ENCODE measurements around the gene TSR1. TPM values are rescaled to one million over a fixed set of nuclear protein-coding genes. Genes with fewer than 3 reads are reported as not detected.
A peak's percentile ranks its signal among the peaks of the same experiment; 100 is the strongest.

TSR1 gene
- total and polyA plus RNA-seq, 9 of the 15 experiments (the other 6 are each of a cell fraction or from before 2014, with no cell fraction given): 16.4 to 87.5 (median 55.2) TPM

GRCh38 chr17:2289878-2290478, 46.3 kb downstream of the TSR1 start:
- Histone ChIP-seq H3K27ac (ENCODE audit: extremely low read depth, low read depth, low read length) (no peak overlapping the region), H3K4me3 (no peak overlapping the region), H3K36me3 (ENCODE audit: control insufficient read depth, insufficient read depth, low read length) (peaks cover 56% of the 10 kb centered on the region; the same call in 2 of the 3 replicates), H3K79me2 (ENCODE audit: control insufficient read depth, insufficient read depth, low read length) (no peaks in the 10 kb centered on the region), H3K4me1 (replicated peaks in 1 of 2; ENCODE audit: control insufficient read depth in 2 of 2, insufficient read depth in 2 of 2, low read length in 2 of 2) (no peaks in the 10 kb centered on the region; a peak in 1 of 5 replicates), H3K9me3 (replicated peaks; ENCODE audit: control insufficient read depth, insufficient read depth, low read depth, low read length) (no peaks in the 10 kb centered on the region), H3K27me3 (ENCODE audit: control insufficient read depth in 2 of 2, insufficient read depth in 2 of 2, low read length in 2 of 2) (no peaks in the 10 kb centered on the region), H4K20me1 (replicated peaks; ENCODE audit: control insufficient read depth, insufficient read depth, low read length) (no peaks in the 10 kb centered on the region), H3K9me1 (ENCODE audit: control insufficient read depth, insufficient read depth, low read length) (no peaks in the 10 kb centered on the region), H3K4me2 (ENCODE audit: insufficient read depth, low read length) (no peak overlapping the region), H2AFZ (ENCODE audit: low read depth, low read length) (no peak overlapping the region), H3K9ac (ENCODE audit: insufficient read depth in 1 of 2, low read depth in 2 of 2, low read length in 2 of 2) (no peak overlapping the region)
- FAIRE-seq: no peak
- no TSS peak for BruUV-seq (replicated peaks)
- CTCF ChIA-PET (ENCODE audit: low intra/inter-chr PET ratio): no interaction called here
- no peak for ATAC-seq
- POLR2A ChIA-PET: interaction anchor here (0.7 kb wide), 1 partner anchor 298 kb away, joined by 3 read pairs; no protein-coding TSS in a partner anchor
- peak; percentile 87 for TF ChIP-seq RFX5 (IDR thresholded peaks at IDR 0.05; ENCODE audit: low read depth, low read length)
- no peak for TF ChIP-seq ATF3 (IDR thresholded peaks at IDR 0.05)
- no peak for TF ChIP-seq ATF3 (CRISPR knock-in tag; conservative IDR thresholded peaks at IDR 0.05)
- TF ChIP-seq ZNF740 (CRISPR knock-in tag; IDR thresholded peaks at IDR 0.05): no peak
- TF ChIP-seq ZNF740 (tag; IDR thresholded peaks at IDR 0.05): no peak
- intact Hi-C loops (cut with micrococcal nuclease) (no loop called here), in situ Hi-C loops (cut with MboI) (no loop called here)
- DNase-seq (ENCODE audit: extremely low read depth in 1 of 4, low spot score in 3 of 4): no peak
- 66% methylated on average over 2 of the region's 5 CpGs for WGBS (ENCODE audit: insufficient coverage, low coverage, missing lambda C conversion rate)
